ENCODE data around the gene ATP6V0E1.

Gene ATP6V0E1

DNA sequence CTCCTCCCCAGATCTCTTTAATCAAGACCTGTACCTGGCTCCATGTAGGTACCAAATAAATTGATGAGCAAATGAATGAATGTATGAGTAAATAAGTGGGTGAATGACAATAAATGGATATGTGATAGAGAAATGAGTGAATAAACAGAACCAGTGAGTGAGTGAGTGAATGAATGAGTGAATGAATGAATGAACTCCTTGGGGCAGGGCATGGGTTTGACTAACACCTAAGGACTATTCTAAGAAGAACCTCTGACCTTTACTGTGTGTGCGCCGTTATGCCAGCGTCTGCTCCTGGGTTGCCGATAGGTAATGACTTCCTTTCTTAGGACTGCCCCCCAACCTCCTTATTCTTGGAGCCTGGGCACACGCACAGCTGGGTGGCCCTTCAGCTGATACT is 26.1 kb upstream of the ATP6V0E1 start:
- no peak for DNase-seq

DNA sequence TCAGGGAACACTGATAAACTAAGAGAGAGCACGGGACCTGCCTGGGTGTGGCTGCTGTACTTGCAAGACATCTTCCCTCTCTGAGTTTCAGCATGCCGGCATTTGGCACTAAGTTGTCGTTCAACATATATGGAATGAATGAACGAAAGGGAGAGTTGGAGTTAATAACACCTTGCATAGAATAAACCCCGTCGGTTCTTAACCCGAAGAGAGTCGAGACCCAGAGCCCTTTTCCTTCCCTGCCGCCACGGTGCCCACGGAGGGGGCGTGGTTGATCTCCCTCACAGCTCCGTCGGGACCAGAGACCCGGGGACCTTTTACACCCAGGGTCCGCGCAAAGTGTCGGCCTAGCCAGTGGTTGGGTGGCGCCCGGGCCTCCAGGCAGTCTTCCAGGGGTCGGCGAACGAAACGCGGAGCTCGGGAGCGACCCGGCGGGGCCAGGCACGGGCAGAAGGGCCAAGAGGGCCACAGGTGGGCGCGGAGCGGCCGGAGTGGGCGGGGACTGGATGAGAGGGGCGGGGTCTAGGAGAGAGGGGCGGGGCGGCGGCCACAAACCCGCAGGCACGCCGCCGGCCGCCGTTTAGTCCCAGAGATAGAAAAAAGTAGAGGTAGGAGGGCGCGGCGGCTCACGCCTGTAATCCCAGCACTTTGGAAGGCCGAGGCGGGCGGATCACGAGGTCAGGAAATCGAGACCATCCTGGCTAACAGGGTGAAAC is 25.1 kb upstream of the ATP6V0E1 start:
- peak; percentile 44 for DNase-seq

DNA sequence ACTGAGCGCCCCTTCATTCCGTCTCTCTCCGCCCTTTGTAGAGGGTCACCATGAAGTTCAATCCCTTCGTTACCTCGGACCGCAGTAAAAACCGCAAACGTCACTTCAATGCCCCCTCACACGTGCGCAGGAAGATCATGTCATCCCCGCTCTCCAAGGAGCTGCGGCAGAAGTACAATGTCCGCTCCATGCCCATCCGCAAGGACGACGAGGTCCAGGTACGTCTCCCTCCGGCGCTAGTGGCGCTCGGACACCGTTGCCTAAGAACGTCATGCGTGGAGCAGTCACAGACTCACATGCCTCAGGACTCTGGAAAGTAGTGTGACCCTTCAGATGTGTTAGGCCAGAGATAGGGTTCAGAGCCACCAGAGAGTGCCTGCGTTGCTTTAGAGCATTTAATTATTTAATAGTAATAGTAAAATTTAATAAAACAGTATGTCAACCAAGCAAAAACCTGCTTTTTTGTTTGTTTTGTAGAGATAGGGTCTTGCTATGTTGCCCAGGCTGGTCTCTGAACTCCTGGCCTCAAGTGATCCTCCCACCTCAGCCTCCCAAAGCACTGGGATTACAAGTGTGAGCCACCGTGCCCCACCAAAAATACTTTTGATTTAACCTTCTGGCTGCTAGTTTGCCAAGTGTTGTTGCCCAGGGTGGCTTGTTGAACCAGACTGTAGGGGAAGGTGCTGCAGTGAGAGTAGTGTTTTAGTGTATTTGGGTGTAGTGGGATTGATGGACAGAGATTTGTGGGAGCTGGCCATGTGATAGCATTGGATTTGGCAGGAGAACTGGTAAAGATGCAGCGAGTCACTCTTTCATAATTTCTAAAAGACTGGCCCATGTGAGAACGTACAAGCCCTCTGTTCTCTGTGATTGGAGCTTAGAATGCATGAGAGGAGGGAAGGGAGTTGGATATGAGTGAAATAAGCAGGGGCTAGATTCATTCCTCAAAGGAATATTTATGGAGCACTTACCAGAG is 23.5 kb upstream of the ATP6V0E1 start:
- no peak for DNase-seq

DNA sequence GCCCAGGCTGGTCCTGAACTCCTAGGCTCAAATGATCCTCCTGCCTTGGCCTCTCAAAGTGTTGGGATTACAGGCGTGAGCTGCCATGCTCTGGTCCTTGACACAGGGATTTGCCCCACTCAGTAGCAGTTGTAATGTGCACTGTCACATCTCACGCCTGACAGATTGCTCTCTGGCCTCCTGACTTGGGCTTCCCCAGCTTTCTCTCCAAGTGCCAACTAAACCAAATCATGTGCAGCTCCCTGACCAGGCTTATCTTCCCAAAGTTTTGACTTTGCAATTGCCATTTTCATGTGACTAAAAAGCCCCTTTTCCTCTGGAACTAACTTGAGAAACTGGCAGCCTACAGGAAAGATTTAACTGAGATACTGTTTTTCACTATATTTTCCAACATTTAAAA is 13.7 kb upstream of the ATP6V0E1 start:
- no peak for DNase-seq

DNA sequence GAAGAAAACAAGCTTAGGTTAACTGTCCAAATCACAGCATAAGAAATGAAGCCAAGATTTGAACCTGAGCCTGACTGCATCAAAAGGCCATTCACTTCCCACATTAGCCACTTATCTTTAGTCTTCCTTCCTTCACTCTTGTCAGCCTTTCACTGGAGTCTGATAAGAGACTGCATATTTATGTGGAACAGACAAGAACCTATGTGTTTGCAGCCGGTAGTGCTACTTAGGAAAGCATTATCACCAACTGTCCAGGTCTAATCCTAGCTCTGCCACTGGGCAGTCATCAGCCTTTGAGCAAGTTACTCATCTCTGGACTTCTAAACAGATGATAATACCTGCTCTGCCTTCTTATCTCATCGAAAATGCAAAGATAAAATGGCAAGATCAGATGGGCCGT is 12.1 kb upstream of the ATP6V0E1 start:
- DNase-seq, result no peak

DNA sequence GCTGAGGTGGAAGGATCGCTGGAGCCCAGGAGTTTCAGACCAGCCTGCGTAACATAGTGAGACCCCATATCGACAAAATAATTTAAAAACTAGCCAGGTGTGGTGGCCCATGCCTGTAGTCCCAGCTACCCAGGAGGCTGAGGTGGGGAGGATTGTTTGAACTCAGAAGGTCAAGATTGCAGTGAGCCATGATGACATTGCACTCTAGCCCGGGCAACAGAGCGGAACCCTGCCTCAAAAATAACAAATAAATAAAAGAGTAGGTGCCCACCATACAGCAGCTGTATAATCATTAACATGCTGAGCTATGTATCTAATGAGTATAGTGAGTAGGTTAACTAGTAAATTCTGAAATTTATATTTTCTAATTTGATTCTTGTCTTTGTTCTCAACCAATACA is 11.0 kb upstream of the ATP6V0E1 start:
- no peak for DNase-seq

DNA sequence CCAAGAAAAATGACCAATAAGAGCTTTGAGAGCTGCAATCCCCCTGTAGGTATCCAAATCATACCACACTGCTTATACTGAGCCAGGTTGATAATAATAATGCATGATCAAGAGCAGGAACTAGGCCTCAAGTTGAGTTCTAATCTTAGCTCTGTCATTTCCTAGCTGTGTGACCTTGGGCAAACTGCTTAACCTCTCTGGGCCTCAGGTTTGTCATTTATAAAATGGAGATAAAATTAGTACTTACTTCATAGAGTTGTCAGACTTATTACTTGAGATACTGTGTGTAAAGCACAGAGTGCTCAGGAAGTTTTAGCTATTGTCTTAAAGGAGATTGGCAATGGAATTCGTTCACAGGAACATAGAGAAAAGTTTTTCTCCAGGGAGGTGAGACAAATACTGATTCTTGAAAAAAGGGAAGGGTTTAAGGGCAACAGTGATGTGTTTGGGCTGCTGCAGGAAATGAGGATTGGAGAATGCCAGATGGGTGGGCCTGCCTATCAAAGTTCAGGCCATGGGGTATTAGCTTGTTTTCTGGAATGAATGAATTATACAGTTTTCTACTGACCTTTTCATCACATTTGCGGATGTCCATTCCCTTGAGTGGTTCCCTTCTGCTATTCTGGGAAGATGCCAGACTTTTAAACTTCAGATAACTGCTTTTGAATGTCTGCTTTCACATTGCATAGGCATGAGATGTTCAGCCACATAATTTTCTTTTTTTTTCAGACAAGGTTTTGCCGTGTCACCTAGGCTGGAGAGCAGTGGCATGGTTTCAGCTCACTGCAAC is 10.2 kb upstream of the ATP6V0E1 start:
- no peak for DNase-seq

DNA sequence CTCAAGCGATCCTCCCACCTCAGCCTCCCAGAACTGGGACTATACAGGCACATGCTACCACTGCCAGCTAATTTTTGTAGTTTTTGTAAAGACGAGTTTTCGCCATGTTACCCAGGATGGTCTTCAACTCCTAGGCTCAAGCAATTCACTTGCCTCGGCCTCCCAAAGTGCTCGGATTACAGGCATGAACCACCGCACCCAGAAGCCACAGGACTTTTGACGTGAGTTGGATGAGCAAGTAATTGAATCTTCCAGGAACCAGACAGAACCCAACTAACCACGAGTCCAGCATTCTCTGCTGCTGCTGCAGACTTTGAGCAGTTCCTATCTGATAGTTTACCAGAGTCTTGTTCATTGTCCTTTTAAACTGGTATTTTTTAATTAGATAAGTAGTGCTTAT is 9.6 kb upstream of the ATP6V0E1 start:
- no peak for DNase-seq

DNA sequence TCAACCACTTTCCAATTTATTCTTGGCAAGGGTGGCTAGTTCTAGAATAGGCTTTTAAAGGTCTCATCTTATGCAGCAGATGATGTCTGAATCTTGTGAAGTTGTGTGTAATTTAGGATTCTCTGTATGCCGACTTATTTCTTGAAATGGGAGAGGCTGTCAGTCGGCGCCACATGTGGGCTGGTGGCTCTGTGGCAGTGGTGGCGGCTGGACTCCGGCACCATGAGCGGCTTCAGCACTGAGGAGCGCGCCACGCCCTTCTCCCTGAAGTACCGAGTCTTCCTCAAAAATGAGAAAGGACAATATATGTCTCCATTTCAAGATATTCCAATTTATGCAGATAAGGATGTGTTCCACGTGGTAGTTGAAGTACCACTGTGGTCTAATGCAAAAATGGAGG is 8.3 kb upstream of the ATP6V0E1 start:
- no peak for DNase-seq

DNA sequence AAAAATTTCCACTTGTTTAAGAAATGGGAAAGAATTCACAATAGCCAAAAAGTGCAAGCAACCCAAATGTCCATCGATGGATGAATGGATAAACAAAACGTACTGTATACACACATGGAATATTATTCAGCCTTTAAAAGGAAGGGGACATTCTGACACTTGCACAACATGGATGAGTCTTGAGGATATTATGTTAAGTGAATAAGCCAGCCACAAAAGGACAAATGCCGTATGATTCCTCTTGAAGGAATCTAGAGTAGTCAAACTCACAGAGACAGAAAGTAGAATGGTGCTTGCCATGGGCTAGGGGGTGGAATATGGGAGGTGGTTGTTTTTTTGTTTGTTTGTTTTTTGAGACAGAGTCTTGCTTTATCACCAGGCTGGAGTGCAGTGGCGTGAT is 3.8 kb upstream of the ATP6V0E1 start:
- no peak for DNase-seq

DNA sequence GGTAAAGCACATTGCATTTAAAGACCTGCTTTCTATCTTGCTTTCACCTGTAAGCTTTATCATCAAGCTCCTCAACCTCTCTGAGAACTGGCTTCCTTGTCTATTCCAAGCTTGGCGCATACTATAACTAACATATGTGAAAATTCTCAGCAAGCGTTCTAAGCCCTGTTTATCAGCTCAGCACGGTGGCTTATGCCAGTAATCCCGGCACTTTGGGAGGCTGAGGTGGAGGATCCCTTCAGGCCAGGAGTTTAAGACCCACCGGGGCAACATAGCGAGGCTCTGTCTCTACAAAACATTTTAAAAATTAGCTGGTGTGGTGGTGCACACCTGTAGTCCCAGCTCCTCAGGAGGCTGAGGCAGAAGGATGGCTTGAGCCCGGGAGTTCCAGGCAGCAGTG is 1.6 kb upstream of the ATP6V0E1 start:
- no peak for DNase-seq

DNA sequence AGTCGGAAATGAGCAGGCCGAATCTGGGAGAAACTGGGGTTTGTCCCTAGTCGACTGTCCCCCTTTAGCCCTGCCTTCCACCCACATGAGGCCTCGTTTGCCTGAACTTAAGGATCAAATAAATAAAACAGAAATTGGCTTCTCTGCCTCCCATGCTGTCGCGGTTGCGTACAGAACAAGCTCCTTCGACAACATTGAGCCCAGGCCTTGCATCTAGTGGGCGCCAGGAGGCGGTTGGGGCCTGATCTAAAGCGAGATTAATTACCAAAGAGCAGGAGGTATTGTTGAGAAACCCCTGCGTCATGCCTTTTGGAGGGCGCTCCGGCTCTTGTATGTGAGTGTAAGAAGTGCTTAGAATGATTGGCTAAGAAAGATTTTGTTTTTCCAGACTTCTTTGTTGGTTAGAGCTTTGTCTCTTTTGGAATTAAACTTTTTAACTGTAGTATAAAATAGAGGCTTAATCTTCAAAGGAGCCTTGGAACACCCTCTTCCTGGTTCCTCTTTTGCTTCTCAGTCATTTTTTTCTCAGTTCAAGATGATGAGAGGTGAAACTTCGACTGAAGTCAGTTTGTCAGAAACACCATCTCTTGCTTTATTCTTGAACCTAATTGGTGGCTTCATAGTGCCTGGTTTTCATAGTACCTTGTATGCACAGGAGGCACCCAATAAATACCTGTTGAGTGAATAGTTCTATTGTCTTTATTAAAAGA is 828 bp downstream of the ATP6V0E1 start:
- peak; percentile 81 for DNase-seq

DNA sequence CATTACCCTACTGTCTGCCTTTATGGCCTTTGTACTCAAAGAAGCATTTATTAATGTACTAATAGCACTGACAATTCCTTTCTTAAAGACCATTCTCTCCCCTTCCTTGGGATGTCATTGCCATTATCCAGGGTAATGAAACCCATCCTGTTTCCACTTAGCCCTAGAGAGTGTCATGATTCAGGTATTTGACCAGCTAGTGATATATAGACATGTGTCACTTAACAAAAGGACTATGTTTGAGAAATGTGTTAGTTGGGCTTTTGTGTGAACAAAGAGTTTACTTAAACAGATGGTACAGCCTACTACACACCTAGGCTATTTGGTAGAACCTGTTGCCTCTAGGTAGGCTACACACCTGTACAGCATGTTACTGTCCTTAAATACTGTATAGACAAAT is 2.0 kb downstream of the ATP6V0E1 start:
- DNase-seq, result no peak

DNA sequence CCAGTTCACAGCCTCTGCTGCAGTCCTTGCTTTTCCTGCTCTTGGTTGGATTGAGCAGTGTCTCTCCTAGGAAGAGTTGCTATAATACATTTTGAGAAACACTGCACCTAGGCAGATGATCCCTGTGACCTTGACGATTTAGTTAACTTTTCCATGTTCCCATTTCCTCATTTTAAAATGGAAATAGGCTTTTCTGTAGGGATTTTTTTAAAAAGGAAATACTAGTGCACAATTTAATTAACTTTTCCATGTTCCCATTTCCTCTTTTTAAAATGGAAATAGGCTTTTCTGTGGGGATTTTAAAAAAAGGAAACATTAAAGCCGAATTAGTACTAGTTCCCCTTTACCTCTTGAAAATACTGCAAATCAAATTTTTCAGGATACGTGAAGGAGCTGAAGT is 4.7 kb downstream of the ATP6V0E1 start:
- no peak for DNase-seq

DNA sequence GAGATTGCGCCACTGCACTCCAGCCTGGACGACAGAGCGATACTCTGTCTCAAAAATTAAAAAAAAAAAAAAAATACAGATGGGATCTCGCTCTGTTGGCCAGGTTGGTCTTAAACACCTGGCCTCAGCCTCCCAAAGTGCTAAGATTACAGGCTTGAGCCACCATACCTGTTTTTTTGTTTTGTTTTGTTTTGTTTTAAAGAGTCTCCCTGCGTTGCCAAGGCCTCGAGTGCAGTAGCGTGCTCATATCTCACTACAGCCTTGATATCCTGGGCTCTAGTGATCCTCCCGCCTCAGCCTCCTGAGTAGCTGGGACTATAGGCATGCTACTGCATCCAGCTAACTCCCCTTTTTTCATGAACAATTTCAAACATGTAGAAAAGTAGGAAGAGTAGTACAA is 7.2 kb downstream of the ATP6V0E1 start:
- DNase-seq, result no peak

DNA sequence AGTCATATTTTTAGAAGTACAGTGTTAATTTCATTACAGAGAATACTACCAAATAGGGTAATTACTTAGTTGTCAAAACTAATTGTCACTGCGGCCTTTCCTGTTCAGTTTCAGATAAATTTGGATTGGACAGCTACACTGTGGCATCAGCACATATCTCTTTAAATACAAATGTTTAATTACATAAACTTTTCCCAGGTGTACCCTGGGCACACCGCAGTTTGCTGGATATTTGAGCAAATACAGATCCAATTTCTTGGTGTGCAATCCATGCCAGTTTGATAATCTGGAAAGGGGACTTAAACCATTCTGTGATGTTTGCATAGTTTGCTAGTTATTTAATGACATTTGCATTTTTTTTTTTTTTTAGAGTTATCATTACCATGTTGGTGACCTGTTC is 10.8 kb downstream of the ATP6V0E1 start:
- DNase-seq, result no peak

DNA sequence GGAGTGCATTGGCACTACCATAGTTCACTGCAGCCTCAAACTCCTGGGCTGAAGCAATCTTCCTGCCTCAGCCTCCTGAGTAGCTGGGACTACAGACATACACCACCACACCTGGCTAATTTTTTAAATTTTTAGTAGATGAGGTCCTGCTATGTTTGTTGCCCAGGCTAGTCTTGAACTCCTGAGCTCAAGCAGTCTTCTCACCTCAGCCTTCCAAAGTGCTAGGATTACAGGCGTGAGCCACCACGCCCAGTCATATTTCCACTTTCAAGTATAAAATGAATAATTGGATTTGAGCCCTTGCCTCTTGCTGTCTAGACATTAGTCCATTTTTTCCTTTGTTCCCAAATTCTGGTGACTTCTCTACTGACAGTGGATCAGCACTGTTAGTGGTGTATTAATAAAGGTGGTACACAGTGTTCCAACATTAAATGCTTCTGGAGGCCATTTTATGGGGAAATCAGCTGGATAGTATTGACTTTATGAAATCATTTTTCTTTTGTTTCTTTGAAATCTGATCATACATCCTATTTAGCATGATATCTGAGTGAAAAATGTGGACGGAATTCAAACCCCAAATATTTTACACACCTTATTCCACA is 15.9 kb downstream of the ATP6V0E1 start:
- DNase-seq, result no peak

DNA sequence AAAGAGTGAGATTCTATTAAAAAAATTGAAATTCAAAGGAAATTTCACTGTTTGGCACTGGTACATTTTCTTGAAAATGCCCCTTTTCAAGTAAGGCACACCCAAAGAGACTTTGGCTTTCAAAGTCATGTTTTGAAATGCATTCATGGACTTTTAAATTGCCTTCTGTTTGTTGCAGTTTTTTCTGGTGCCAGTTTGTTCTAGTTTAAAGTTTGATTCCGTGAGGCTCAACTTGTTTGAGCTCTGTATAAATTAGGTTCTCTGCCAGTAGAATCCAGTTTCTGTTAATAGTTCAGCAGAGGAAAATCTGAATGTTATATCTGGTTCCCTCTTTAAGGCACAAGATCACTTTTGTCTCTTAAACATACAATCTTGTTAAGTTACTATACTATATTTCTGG is 16.4 kb downstream of the ATP6V0E1 start:
- no peak for DNase-seq

DNA sequence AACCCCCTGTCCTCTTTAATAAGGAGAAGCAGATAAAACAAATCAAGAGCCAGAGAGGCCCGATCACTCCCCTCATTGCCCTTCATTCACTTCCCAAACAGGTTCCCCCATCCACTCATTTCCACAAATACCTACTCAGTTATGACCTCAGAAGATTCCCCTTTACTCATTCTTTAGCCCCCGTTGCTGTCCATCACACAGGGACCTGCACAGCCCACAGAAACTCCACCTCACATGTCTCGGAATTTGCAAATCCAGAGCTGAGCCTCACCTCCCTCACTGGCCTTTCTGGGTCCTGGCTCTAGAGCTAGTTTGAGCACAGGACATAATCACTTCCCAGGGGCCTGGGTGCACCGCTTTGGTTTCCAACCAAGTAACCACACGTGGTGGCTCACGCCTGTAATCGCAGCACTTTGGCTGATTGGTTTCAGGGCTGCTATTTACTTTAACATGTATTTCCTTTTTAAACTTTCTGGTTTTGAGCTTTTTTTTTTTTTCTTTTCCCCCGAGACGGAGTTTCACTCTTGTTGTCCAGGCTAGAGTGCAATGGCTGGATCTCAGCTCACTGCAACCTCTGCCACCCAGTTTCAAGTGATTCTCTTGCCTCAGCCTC is 17.8 kb downstream of the ATP6V0E1 start:
- DNase-seq, result no peak

DNA sequence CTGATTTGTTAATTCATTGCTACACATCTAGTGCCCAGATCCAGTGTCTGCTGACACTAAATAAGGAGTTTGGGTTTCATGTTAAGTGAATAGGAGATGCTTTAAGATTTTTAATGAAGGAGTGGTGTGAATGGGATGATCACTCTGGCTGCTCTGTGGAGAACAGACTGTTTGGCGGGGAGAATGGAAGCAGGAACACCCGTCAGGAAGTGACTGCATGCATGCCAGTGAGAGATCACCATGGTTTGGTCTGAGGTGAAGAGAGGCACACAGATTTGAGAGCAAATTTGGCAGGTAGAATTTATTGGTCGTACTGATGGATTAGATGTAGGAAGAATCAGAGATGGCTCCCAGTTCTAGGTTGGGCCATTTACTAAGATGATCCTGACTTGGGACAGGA is 19.8 kb downstream of the ATP6V0E1 start:
- DNase-seq, result no peak

DNA sequence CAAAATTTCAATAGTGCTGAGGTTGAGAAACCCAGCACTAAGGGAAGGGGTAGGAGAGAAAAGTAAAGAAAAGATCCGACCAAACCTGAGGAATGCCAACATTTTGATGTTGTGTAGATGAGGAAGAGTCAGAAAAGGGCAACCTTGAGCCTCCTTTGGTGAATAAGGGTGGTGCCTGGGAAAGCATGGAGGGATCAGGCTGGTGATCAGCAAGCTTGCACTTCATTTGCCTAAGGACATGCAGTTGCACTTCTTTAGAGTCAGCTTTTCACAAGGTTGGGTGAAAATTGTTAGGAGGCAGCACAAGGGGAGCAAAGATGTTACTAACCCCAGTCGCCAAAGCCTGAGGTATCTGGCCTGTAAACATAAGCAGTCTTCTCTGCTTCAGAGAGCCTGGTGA is 20.4 kb downstream of the ATP6V0E1 start:
- DNase-seq, result no peak

DNA sequence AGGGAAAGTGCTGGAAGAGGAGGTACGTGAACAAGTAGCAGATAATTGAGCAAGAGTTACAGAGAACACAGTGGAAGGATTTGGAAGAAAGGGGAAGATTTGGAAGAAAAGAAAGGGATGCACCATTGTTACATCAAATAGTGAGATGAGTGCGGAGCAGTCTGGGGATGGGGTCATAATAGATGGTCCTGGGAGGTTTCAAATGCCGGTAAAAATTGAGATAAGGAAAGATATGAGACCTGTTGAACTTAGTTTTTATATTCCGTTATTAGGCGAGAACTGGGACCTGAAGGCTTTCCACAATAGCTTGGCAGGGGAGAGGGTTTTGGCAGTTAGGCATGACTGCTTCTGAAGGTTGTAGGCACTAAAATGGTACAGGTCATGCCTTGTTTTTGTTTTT is 20.9 kb downstream of the ATP6V0E1 start:
- DNase-seq, result no peak

Data from CD4-positive, alpha-beta T cell treated with Interleukin-4 for 4 hours (primary cell).